DLD1 (cell line): ENCODE results near the gene RNF220.
"Not testable (repeated sequence)": the region's sequence is repeated elsewhere in the genome, so short reads cannot be mapped to it uniquely, and the experiment has no call there.

Experiments used
- in situ Hi-C: cut with HindIII; loops from 2 replicates; pipeline ENCODE4 v1.10.0; 2017; ENCODE audit warnings: low sequenced_read_pairs

The RNF220 gene

GRCh38 chr1:44695671-44696070 lies 290.6 kb downstream of the RNF220 start:
- in situ Hi-C loops: no loop called here

- in situ Hi-C loops: no loop called here
Observed at GRCh38 chr1:44696101-44696500, 291.0 kb downstream of the RNF220 start.

- in situ Hi-C loops: no loop called here
Observed at GRCh38 chr1:44696789-44697345, 291.8 kb downstream of the RNF220 start.

- in situ Hi-C loops: no loop called here
Observed at GRCh38 chr1:44698138-44698537, 293.1 kb downstream of the RNF220 start.

- in situ Hi-C loops: not testable (repeated sequence)
Observed at GRCh38 chr1:44699375-44699774, 294.3 kb downstream of the RNF220 start.

- in situ Hi-C loops: no loop called here
Observed at GRCh38 chr1:44700573-44700972, 295.5 kb downstream of the RNF220 start.

- in situ Hi-C loops: no loop called here
Observed at GRCh38 chr1:44701141-44701573, 296.1 kb downstream of the RNF220 start.
